HPDE6-E6E7 (cell line): ENCODE measurements around the gene IP6K1.
A peak's percentile ranks its signal among the peaks of the same experiment; 100 is the strongest.

Experiments used
- DNase-seq: peaks from one replicate; pipeline ENCODE4 v3.0.0; 2011; ENCODE audit warnings: missing footprints; ENCODE audit errors: extremely low spot score

IP6K1 gene

DNA sequence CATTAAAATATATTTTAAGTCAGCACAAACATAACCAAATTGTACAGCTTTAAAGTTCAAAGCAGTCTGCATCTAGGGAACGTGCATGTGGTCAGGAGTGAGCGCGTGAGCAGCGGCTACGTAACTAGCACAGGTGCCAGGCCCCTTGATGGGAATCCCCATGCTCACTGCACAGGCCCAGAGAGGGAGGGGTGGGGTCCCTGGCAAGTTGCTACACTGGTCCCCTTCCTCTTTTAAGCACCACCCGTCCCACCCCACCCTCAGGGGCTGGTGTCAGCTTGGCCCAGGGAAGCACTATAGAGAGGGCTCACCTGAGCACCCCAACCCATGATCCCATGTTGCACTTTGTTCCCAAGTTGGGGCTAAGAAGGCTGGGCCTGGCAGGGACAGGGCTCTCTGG lies 61.8 kb downstream of the IP6K1 start:
- DNase-seq: no peak

DNA sequence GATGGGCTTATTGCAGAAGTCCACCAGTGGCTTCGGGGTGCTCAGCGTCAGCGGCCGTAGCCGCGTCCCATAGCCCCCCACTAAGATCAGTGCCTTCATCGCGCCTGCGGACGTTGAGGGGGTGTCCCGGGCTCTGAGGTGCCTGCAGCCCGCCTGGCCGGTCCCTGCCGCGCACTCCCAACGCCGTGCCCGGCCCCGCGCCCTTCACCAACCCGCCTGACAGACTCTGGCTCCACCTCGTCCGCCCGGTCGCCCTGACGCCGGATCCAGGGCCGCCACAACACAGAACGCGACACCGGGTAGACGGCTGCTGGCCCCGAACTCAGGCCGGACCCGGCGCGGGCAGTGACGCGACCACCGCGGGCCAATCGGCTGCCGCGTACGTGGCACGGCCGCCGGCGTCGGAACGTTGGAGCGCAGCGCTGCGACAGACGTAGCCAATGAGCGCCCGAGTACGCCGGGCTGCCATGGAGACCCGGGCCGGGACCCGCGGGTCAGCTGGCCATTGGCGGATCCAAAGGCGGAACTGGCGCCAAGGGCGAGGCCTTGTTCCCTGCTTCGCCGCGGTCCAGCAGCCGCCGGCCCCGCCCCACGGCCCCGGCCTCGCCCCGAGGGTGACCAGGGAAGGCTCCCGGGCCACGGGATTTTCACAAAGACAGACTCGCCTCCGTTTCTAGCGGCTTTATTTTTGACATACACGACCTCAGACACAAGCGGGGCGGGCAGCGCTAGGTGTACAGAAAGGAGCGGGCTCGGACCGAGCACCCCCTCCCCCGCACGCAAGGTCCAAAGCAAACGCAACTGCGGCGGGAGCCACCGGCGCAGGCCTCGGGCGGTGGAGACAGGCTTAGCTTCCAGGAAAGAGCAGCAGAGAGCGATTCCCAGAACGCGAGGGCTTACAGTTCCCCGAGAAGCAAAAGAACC lies 62.5 kb downstream of the IP6K1 start, which contains the start of gene GMPPB:
GMPPB (minus strand) TSS at position 324 of the 924 bp plus-strand sequence; CDS start at position 99, 225 bp downstream.
- DNase-seq: peak; percentile 67

DNA sequence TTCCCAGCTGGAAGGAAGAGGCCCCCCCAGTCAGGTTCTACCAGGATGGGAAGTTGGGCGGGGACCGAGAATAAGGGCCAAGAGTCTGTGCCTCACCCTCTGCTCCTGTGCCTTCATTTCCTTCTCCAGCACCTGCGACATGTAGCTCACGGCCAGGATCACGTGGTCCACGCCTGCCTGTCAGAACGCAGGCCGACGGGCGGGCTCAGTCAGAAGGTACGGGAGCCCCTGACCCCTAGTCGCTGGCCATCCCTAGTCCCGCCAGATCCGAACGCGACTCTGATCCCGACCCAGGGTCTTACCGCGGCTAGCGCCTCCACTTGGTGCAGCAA lies 63.1 kb downstream of the IP6K1 start:
- DNase-seq: no peak

GRCh38 chr3:49722896-49723295 lies 63.4 kb downstream of the IP6K1 start:
- DNase-seq: no peak

DNA sequence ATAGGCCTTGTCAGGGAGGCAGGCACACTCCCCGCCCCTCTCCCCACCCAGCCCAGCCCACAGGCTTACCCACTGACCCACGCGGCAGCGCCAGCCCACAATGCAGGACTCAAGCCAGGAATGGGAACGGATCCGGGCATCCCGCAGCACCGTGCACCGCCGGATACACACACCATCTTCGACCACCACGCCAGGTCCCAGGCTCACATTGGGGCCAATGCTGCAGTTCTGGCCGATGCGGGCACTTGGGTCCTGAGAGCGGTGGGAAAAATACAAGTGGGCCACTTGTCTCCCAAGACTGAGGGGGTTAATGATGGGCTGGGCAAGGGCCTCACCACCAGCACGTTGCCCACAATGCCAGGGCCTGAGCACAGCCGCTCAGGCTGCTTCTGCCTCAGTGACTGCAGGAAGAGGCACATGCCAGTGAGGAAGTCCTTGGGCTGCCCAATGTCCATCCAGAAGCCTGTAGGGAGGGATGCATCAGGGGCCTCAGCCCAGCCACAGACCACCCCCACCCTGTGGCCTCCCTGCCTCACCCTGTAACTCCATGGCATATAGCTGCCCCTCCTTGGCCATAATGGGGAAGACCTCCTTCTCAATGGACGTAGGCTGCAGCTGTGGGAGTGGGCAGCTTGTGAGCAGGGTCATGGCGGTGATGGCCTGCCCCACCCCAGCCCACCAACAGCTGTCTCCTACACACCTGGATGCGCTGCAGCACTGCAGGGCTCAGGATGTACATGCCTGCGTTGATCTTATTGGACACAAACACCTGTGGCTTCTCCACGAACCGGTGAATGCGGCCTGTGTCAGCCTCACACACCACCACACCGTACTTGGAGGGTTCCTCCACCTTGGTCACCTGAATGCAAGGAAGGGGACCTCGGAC lies 64.2 kb downstream of the IP6K1 start:
- no peak for DNase-seq

GRCh38 chr3:49721596-49721895 lies 64.8 kb downstream of the IP6K1 start:
- no peak for DNase-seq

GRCh38 chr3:49720855-49721595 lies 65.3 kb downstream of the IP6K1 start:
- no peak for DNase-seq

DNA sequence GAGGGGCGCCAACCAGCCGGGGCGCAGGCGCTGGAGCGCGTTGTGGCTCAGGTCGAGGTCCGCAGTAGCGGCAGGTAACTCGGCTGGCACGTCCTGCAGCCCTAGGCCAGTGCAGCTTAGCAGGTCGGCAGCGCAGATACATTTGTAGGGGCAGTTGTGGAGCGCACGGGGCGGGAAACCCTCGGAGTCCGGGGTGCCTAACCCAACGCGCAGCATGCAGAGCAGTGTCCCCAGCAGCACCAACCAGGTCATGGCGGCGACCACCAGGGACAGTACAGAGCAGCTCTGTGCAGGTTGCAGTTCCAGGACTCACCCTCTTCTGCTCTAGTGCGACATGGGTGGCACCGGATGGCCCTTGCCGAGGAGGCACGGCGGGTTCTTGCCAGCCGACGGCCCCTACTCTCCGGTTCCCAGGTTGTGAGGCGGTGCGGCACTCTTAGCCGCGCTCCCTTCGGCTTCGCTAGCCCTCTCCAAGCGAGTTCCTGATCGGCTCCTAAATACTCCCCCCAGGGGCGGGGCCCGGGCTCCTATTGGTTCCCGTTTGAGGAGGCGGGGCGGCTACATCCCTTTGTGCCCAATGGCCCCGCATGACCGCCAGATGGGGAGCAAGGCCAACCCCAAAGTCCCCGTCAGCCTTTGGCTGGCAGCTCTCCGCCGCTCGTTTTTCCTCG lies 67.0 kb downstream of the IP6K1 start, which contains the start of gene AMIGO3:
AMIGO3 (minus strand) TSS at position 471 of the 671 bp plus-strand sequence; CDS start at position 252, 219 bp downstream.
- peak; percentile 76 for DNase-seq

GRCh38 chr3:49718858-49719213 lies 67.5 kb downstream of the IP6K1 start:
- DNase-seq: no peak

- DNase-seq: no peak
Observed at GRCh38 chr3:49717959-49718857, 68.1 kb downstream of the IP6K1 start.

DNA sequence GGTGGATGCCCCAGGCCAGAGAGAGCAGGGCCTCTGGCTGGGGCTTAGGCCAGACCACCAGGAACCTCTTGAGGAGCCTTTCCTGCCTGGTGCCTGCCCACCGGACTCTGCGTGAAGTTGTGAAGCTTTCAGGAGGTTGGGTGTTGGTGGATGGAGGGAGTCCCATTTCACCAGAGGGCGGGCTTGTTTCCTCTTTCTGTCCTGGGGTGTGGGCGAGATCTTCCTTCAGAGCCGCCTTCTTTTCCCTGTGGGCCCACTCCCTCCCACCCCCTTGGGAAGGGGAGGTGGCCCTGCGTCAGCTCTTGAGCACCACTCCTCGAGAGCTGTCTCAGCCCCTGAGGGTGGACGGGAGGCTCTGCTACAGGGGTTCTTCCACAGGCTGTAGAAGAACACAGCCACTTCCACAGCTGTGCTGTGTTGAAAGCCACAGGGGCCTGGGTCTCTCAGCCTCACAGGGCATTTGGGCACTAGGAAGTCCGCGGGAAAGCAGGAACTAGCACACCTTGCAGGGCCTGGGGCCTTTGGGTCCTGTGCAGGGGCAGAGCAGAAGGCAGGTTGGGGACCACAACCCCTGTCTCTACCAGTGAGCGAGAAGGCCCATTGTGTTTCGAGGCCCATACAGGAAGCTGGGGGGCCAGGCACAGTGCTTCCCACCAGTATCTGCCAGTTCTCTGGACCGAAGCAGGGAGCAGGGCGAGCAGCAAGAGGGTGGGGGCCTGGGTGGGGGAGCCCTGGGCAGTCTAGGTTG lies 69.0 kb downstream of the IP6K1 start:
- DNase-seq: no peak

GRCh38 chr3:49716691-49717210 lies 69.6 kb downstream of the IP6K1 start:
- no peak for DNase-seq

- no peak for DNase-seq
Observed at GRCh38 chr3:49716169-49716568, 70.2 kb downstream of the IP6K1 start.

GRCh38 chr3:49715611-49716121 lies 70.7 kb downstream of the IP6K1 start:
- DNase-seq: no peak

- DNase-seq: no peak
Observed at GRCh38 chr3:49714728-49715550, 71.4 kb downstream of the IP6K1 start.

DNA sequence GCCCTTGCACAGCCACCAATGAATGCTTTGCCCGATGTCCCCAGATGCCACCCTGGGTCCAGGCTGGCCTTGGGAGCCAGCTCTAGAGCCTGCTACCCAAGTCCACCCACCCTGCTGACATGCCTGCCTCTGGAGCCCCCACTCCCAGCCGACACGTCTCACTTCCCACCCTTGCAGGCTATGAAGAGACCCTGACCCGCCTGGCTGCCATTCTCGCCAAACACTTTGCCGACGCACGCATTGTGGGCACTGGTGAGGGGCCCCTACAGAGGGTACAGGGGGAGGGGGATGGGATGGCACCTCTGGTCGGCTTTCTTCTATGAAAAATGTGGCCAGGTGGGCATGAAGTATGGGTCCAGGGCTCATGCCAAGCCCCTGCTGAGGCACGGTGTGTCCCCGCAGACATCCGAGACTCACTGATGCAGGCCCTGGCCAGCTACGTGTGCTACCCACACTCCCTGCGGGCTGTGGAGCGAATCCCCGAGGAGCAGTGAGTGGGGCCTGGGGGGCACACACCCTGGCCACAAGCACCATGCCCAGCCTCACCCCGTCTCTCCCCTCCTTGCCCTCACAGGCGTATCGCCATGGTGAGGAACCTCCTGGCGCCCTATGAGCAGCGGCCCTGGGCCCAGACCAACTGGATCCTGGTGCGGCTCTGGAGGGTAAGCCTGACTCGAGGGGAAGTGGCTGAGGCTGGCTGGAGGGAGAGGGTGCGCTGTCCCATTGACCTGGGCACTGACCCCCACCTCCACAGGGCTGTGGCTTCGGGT lies 72.8 kb downstream of the IP6K1 start:
- DNase-seq: no peak

- no peak for DNase-seq
Observed at GRCh38 chr3:49712631-49713317, 73.6 kb downstream of the IP6K1 start.
